CMK (cell line): ENCODE results near the gene MEGF10.
"Not testable (repeated sequence)": the region's sequence is repeated elsewhere in the genome, so short reads cannot be mapped to it uniquely, and the experiment has no call there.

ENCODE experiments used
- DNase-seq: peaks from one replicate; pipeline ENCODE4 v3.0.0-alpha.2; 2010; ENCODE audit warnings: low read depth

The MEGF10 gene

DNA sequence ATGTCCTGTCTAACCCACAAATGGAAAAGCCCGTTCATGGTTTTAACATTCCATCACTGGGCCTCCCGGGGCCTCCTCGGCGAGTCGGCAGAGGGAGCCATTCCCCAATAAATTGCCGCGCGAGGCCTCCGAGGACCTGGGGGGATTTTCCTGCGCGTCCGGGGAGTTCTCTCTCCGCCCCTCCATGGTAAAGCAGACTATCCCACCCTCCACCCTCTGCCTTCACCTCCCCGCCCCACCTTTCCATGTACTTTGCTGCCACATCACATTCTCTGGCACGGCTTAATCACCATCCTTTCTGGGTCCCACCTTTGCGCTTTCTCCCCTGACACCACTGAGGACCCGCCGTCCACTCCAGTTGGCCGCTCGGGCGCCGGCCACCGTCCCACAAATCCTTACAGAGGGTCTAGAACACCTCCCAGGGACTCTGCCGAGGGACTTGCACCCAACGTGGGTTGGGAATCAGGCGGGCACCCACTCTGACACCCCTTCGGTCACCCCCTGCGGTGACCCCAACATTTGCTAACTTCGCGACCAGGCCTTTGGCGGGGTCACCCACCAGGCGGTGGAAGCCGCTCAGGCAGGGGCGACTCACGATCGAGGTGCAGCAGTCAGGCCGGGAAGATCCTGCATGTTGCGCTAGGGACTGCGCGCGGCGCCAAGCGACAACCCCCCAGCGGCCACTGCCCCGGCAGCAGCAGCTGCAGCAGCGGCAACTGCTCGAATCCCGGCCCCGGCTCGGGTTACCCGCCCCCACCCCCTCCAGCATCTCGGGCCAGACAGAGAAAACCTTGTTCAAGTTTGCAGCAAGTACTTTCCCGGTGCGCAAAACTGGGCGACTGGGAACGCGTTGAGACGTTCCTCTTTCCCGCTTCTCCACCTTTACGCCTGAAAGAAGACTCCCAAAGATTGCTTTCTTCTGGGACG, at the start of gene MEGF10:
Gene MEGF10 (plus strand): TSS at position 778 of the 927 bp plus-strand sequence. CDS start 40,513 bp downstream, outside the sequence.
- no peak for DNase-seq

DNA sequence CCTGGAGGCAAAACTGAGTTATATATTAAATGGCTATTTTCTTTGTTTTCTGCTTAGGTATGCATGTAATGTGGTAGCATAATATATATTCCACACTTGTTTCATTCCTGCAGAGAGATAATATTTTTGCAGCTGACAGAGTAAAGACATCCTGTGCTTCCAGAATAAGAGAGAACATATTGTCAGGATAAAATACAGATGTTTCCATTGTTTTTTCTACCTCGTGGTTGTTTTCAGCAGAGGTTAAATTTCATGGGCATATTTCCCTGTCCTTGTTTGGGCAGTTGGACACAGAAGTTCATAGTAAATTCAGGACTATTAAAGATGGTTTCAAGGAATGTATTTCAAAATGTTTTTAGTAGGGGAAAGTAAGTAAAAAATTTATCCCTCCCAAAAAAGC, 47.6 kb upstream of the MEGF10 start:
- no peak for DNase-seq

DNA sequence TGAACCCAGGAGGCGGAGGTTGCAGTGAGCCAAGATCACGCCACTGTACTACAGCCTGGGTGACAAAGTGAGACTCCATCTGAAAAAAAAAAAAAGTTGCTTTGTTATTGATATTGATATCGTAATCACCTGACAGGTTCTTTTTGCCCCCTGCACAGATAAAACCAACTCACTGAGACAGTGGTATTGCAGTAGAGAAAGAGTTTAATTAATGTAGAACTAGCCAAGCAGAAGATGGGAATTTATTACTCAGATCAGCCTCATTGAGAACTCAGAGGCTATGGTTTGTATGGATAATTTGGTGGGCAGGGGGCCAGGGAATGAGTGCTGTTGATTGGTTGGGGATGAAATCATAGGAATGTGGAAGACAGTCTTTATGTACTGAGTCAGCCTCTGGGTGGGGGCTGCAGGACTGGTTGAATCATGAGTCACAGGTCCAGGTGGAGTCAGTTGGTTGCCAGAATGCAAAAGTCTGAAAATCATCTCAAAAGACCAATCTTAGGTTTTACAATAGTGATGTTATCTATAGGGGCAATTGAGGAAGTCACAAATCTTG, 35.8 kb upstream of the MEGF10 start:
- DNase-seq: no peak

DNA sequence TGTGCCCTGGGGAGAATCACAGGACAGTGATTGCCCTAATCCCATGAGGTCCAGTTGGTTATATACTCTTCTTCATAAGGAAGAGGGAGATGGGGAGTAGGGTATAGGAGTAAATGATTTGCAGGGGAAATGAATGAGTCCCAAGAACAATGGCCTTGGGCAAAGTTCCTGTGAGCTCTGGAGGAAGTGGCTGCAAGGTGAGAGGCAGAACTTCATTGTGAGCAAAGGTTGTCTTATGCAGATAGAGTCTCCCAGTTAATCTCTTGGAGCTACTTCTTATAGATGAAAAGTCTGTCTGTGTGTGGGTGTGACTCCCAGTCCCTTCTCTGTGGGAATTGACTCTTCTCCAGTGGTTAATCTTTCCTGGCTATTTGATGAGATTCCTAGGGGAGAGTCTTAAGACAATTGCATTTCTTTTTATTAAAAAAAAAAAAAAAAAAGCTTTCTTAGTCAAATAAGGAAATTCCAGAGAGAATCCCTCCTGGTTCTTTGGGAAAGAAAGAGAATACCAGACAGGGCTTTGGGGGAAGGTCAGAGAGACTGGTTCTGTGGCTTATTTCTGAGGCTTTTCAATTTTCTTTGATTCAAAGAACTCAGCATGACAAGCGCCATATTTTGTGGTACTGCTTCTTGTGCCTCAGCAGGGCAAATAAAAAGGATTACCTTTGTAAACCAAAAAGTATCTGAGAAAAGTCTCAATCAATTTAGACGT, 33.6 kb upstream of the MEGF10 start:
- DNase-seq: no peak

DNA sequence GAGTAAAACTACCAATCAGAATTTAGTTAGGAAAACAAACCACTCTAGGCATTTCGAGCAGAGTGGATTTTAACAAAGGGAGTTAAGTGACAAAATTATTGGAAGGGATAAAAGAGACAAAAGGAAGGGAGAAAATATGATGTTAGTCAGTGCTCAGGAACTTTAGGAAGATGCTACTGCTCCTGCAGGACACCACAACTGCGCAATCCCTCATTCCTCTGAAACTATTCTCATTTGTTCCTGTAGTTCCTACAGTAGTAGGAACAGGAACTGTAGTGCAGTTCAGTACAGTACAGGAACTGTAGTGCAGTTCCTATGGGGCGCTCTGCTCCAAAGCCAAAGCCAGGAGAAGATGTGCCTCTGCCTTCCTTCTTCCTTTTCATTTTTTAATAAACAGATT, 29.9 kb upstream of the MEGF10 start:
- no peak for DNase-seq

DNA sequence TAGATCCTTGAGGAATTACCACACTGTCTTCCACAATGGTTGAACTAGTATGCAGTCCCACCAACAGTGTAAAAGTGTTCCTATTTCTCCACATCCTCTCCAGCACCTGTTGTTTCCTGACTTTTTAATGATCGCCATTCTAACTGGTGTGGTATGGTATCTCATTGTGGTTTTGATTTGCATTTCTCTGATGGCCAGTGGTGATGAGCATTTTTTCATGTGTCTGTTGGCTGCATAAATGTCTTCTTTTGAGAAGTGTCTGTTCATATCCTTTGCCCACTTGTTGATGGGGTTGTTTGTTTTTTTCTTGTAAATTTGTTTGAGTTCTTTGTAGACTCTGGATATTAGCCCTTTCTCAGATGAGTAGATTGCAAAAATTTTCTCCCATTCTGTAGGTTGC, 25.1 kb upstream of the MEGF10 start:
- DNase-seq: not testable (repeated sequence)

DNA sequence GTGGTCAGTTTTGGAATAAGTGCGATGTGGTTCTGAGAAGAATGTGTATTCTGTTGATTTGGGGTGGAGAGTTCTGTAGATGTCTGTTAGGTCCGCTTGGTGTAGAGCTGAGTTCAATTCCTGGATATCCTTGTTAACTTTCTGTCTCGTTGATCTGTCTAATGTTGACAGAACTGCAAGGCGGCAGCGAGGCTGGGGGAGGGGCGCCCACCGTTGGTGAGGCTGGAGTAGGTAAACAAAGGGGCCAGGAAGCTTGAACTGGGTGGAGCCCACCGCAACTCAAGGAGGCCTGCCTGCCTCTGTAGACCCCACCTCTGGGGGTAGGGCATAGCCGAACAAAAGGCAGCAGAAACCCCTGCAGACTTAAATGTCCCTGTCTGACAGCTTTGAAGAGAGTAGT, 22.3 kb upstream of the MEGF10 start:
- DNase-seq: not testable (repeated sequence)

DNA sequence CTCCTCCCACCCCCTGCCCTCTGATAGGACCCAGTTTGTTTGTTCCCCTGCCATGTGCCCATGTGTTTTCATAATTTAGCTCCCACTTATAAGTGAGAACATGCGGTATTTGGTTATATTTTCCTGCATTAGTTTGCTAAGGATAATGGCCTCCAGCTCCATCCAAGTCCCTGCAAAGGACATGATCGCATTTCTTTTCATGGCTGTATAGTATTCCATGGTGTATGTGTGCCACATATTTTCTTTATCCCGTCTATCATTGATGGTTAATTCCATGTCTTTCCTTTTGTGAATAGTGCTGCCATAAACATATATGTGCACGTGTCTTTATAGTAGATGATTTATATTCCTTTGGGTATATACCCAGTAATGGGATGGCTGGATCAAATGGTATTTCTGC, 19.9 kb upstream of the MEGF10 start:
- not testable (repeated sequence) for DNase-seq

DNA sequence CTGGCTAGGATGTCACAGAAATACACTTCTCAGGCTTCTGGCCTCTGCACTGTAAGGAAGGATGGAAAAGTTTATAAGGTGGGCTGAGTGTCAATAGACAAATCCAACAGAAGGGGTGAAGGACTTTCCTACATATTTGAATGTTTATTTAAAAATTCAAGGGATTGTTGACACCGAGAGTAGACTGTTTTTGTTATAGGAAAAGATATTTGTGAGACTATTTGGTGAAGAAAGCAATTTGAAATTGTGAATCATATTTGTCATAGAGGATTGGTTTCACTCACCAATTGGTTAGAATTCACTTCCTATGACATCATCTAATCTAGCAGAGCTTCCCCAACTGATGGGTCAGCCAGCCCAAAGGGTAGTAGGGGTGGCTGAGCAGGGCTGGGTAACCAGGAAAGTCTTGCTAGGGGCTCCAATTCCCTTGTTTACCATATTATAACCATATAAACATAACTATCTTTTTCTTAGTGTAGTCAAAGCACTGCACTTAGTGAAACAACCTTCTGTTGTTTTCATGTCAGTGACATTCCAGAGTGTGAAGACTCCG, 14.9 kb upstream of the MEGF10 start:
- no peak for DNase-seq

DNA sequence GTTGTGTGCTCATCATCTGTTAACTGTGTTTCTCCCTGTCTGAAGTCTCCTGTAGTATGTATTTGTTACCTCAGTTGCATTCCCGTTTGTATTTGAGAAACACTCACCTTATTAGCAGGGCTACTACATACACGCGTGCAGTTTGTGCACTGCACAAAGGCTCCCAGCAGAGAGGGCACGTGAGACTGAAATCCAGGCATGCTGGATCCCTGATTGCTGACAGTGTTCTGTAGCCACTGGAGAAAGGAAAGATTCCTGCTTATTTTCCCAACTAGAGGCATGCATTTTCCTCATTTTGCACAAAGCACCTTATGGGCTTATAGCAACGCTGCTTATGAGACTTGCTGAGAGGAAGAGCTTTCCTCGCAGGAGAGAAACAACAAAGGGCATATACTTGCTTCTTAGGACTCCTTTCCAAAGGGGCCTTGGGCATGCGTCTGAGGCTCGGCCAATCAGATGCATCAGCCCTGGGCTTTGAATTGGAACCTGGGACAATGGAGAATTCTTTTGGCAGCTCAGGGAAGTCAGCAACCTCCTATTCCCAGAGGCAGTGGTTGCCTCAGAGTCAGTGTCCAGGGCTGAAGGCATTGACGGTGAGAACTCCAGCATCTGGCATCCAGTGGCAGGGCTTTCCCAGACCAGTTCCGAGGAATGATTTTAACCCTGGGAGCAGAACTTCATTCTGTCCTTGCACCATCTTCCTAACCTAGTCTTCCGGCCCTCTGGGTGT, 9.9 kb upstream of the MEGF10 start:
- no peak for DNase-seq

DNA sequence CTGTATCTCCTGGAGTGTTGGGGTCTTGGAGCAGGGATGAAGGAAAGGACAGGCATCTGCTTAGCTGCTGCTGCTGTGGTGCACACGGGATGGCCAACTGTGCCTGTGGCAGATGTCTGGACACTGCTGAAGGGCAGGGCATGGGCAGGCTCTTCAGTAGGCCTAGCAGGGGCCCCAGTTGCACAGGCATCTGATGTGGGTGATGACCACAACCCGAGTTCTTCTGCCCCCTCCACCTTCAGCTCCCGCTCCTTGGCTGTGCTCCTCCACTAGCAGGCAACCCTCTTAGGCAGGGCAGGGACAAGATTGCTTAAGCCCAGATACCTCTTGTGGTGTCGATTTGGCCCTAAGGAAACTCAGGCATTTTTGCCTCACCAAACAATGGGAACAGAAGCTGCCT, 9.0 kb upstream of the MEGF10 start:
- DNase-seq: no peak

DNA sequence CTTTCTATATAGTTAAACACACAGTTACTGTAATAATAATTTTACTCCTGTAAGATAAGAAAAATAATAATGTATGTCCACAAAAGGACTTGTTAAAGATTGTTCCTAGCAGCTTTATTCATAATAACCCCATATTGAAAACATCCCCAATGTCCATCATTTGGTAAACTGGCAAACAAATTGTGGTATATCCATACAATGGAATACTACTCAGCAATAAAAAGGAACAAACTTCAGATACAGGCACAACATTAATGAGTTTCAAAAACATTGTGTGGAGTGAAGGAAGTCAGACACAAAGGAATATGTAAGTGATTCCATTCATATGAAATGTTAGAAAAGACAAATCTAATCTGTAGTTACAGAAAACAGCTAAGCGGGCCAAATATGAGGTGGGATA, 1.9 kb upstream of the MEGF10 start:
- DNase-seq: no peak

DNA sequence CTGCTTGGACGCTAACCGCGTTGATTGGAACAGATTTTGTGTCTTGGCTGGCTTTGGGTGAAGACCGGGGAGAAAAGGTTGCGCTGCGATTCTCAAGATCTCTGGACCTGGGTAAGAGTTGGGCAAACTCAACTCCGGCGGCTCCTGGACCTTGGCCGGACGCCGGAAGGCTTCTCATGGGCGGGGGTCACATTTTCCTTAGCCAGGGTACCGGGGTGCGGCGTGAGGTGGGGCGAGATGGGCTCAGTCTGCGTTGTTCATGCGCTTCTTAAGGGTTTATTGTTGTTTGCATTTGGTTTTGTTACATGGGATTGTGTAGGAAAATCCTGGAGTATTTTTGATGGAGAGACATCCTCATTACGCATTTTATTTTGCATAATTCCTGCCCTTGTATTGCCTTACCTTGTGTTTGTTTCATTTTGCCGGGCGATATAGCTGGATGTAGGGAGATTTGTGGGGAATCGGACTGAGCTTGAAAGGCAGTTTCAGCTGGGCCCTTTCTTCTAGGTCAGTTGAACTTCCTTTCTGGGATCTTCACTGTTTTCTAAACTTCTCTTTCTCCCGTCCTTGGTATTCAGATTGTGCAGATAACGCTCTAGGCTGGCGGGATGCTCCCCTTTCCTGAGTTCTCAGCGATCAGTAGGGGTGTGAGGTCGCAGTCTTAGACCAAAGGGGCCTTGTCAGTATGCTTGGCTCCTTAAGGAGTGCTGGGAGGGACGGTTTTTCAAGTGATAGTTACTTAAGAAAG, 524 bp downstream of the MEGF10 start:
- no peak for DNase-seq

DNA sequence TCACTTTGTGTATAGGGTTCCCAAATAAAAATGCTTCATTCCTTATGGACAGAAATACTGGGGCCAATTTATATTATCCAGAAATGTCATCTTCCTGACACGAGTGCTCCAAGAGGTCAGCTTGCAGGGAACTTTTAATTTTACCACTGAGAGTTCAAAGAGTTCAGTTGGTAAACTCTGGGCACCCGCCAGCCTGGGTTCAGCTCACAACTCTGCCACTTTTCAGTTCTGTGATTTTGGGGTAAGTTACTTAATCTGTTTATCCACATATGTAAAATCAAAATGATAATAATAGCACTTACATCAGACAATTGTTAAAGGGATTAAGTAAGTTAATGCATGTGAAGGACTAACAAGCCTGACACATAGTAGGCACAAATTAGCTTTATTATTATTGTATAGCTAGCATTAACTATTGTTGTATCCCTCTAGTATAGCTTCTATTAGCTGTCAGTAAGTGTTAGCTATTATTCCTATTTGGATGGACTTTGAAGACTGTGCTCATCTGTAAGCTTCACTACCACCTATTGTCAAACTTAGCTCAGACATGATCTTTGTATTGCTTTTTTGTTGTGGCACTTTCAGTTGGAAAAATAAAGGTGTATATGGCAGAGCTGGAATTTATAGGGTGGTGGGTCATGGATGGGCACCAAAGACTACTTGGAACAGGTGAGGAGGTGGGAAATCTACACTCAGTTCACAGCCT, 1.6 kb downstream of the MEGF10 start:
- DNase-seq: no peak

DNA sequence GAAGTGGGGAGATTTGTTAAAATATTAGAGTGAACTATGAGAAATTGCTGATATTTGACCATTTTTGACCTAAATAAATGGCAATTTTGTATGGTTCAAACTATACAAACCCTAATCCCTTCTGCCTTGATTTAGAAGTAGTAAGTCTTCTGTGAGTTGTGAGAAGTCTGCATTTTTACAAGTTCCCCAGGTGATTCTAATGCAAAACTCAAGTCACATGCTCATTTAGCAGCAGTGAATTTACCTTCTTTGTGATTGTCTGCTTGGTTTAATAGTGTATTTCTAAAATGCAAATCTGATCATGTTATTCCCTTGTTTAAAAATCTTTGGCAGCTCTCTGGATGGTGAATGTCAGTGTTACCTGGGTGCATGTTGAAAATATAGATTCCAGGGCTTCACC, 2.8 kb downstream of the MEGF10 start:
- no peak for DNase-seq

DNA sequence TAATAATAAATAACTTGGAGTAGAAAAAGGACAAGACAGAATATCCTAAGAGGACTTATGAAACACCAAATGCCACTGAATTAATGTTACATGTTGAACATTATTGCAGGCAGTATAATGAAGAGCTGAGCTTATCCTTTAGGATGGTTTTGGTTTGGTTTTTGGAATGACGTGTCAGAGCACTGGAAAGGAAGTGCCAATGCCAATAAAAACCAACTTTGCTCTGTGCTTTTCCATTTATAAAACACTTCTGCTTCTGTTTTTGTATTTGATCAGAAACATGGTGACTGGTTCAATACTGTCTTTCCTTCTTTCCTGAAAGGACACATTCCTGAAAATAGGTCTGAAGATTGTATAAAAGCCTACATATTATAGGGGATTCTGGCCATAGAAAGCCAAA, 4.2 kb downstream of the MEGF10 start:
- DNase-seq: no peak

DNA sequence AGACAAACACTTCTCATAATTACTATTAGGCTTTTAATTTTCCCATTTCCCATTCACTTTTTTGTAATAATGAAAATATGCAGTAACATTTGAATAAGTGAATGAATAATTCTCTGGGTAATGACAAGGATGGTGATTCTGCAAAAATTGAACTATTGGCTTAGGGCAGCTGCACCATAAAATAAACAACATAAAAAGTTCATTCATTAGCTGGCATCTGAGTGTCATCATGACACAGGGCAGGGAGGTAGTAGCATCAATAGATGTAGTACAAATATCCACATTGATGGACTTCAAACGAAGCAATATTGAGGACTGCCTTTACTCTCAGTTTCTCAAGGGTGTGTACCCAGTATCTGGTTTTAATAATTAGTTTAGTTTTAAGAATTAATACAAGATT, 4.9 kb downstream of the MEGF10 start:
- no peak for DNase-seq

DNA sequence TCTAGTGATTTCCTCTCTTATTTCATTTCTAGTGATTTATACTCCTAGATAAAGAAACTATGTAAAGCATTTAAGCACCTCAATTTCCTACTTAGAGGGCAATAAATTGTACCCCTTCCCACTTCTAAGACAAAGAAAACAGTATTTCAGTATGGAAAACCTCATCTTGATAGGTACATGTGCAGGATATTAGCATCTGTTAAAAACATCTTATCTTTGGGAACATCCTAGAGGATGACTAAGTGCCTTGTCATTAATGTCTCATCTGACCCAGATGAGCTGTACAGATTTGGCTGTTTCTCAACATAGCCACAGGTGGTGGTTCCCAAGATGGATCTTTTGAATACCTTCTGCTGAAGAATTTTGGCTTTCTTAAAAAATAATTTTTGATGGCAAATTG, 5.7 kb downstream of the MEGF10 start:
- DNase-seq: no peak

DNA sequence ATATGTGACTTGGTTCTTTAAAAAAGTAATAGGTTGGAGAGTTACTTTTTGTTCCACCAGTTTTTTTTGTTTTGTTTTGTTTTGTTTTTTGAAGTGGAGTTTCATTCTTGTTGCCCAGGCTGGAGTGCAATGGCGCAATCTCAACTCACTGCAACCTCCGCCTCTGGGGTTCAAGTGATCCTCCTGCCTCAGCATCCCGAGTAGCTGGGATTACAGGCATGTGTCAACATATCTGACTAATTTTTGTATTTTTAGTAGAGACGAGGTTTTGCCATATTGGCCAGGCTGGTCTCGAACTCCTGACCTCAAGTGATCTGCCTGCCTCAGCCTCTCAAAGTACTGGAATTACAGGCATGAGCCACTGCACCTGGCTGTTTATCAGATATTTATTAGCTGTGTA, 6.3 kb downstream of the MEGF10 start:
- DNase-seq: not testable (repeated sequence)

DNA sequence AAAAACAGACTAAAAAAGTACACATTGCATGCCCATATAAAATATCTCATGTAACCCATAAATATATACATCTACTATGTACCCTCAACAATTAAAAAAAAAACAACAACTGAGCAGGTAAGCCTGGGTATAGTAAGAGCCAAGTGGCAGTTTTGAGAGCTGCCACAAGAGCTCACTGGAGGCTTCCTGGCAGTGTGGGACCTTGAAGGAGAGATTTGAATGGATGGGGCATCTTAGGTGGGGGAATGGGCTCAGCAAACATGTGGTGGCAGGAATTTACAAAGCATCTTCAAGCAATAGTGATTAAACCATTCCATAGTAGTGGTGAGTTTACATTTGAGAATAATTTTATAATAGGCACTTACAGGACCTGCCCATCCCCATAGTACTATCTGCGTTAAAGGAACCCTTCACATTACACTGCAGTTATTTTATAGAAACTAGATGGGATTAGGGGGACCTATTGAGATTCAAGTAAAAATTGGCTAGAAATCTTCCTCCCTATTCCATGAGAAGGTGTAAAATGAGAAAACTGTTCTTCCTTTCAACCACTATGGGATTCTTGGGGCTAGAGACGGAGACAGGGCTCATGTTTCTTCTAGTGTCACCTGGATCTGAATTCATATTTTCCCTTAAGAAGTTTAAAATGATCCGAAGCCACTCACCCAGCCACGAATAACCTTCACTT, 6.9 kb downstream of the MEGF10 start:
- DNase-seq: no peak
